ENCODE measurements around the gene CTNNA2.
A peak's percentile ranks its signal among the peaks of the same experiment; 100 is the strongest.

Gene CTNNA2

GRCh38 chr2:80490964-80491363 lies 978.1 kb downstream of the CTNNA2 start:
- H3K4me3 ChIP-seq (ENCODE audit: control insufficient read depth, low read depth, low read length), result no peak overlapping the region
- TF ChIP-seq CTCF (conservative IDR thresholded peaks at IDR 0.05; ENCODE audit: control insufficient read depth, insufficient read depth, low read depth, low read length), result no peak
- no peak for DNase-seq (ENCODE audit: low read depth)

GRCh38 chr2:80496346-80496745 lies 983.5 kb downstream of the CTNNA2 start:
- TF ChIP-seq CTCF (conservative IDR thresholded peaks at IDR 0.05; ENCODE audit: control insufficient read depth, insufficient read depth, low read depth, low read length), result no peak
- no peak for DNase-seq (ENCODE audit: low read depth)
- no peak overlapping the region for H3K4me3 ChIP-seq (ENCODE audit: control insufficient read depth, low read depth, low read length)

GRCh38 chr2:80496775-80497174 lies 983.9 kb downstream of the CTNNA2 start:
- DNase-seq (ENCODE audit: low read depth), result peak; percentile 86
- TF ChIP-seq CTCF (conservative IDR thresholded peaks at IDR 0.05; ENCODE audit: control insufficient read depth, insufficient read depth, low read depth, low read length), result no peak

GRCh38 chr2:80499095-80499494 lies 986.2 kb downstream of the CTNNA2 start:
- DNase-seq (ENCODE audit: low read depth), result peak; percentile 72
- TF ChIP-seq CTCF (conservative IDR thresholded peaks at IDR 0.05; ENCODE audit: control insufficient read depth, insufficient read depth, low read depth, low read length), result peak; percentile 78
- no peak overlapping the region for H3K4me3 ChIP-seq (ENCODE audit: control insufficient read depth, low read depth, low read length)

More at GRCh38 chr2:80496775-80497174, 983.9 kb downstream of the CTNNA2 start:
- no peak overlapping the region for H3K4me3 ChIP-seq (ENCODE audit: control insufficient read depth, low read depth, low read length)

- no peak for DNase-seq (ENCODE audit: low read depth)
- no peak for TF ChIP-seq CTCF (conservative IDR thresholded peaks at IDR 0.05; ENCODE audit: control insufficient read depth, insufficient read depth, low read depth, low read length)
- no peak overlapping the region for H3K4me3 ChIP-seq (ENCODE audit: control insufficient read depth, low read depth, low read length)
These were observed 989.2 kb downstream of the CTNNA2 start for GRCh38 chr2:80501874-80502624.

- H3K4me3 ChIP-seq (ENCODE audit: control insufficient read depth, low read depth, low read length), result no peak overlapping the region
- DNase-seq (ENCODE audit: low read depth), result no peak
- no peak for TF ChIP-seq CTCF (conservative IDR thresholded peaks at IDR 0.05; ENCODE audit: control insufficient read depth, insufficient read depth, low read depth, low read length)
These were observed 993.7 kb downstream of the CTNNA2 start for GRCh38 chr2:80506563-80506962.

Data from fibroblast of mammary gland (primary cell).